IgD-negative memory B cell (primary cell): ENCODE data around the gene OR2AT4. TPM values are rescaled to one million over a fixed set of nuclear protein-coding genes. Genes with fewer than 3 reads are reported as not detected.

ENCODE experiments used
- H3K27ac Mint-ChIP-seq, 3 donors: one replicate each; pipeline ENCODE4 v1.8.0; 2020 to 2022; ENCODE audit warnings: mild to moderate bottlenecking in 3 of 3, mixed read lengths in 3 of 3, moderate library complexity in 1 of 3
- H3K27me3 Mint-ChIP-seq: one replicate; pipeline ENCODE4 v1.8.0; 2021; ENCODE audit warnings: mixed read lengths
- H3K36me3 Mint-ChIP-seq: one replicate; pipeline ENCODE4 v1.8.0; 2020; ENCODE audit warnings: mild to moderate bottlenecking, mixed read lengths
- H3K4me1 Mint-ChIP-seq, 3 donors: one replicate each; pipeline ENCODE4 v1.8.0; 2020 to 2022; ENCODE audit warnings: mixed read lengths in 3 of 3, mild to moderate bottlenecking in 1 of 3
- H3K4me3 Mint-ChIP-seq, 4 donors: one replicate each; pipeline ENCODE4 v1.8.0; 2020 to 2022; ENCODE audit warnings: mild to moderate bottlenecking in 4 of 4, mixed read lengths in 4 of 4, moderate library complexity in 3 of 4
- H3K9me3 Mint-ChIP-seq, 3 donors: one replicate each; pipeline ENCODE4 v1.8.0; 2020 to 2021; ENCODE audit warnings: mixed read lengths in 3 of 3, mild to moderate bottlenecking in 1 of 3
- polyA plus RNA-seq: library from polyadenylated mRNA; unstranded; fragments of 300-500 nt; fragmentation: Illumina TruSeq; gene quantifications from one replicate; pipeline ENCODE4 v1.2.3, GENCODE V29; 2021

Gene OR2AT4
- polyA plus RNA-seq, 1 donor from 2014 or later: not detected

GRCh38 chr11:75087319-75088305 lies 9.1 kb downstream of the OR2AT4 start:
- Mint-ChIP-seq H3K36me3 (no peaks in the 10 kb centered on the region), H3K4me3 (no peak overlapping the region), H3K27ac (no peak overlapping the region), H3K27me3 (peaks cover 1% of the 10 kb centered on the region), H3K9me3 (peaks cover 6 to 20% (median 8%) of the 10 kb centered on the region in 3 donors), H3K4me1 (no peaks in the 10 kb centered on the region)

- H3K9me3 Mint-ChIP-seq: peaks cover 0 to 2% (median 0%) of the 10 kb centered on the region in 3 donors
- H3K27me3 Mint-ChIP-seq: peaks cover 2% of the 10 kb centered on the region
- no peak overlapping the region for H3K27ac Mint-ChIP-seq
- H3K36me3 Mint-ChIP-seq: no peaks in the 10 kb centered on the region
- H3K4me1 Mint-ChIP-seq: no peaks in the 10 kb centered on the region
- no peak overlapping the region for H3K4me3 Mint-ChIP-seq
Observed at GRCh38 chr11:75084883-75085282, 11.8 kb downstream of the OR2AT4 start.

- Mint-ChIP-seq H3K9me3 (peaks cover 0 to 2% (median 0%) of the 10 kb centered on the region in 3 donors), H3K27me3 (peaks cover 2% of the 10 kb centered on the region), H3K4me1 (no peaks in the 10 kb centered on the region), H3K27ac (no peak overlapping the region), H3K4me3 (no peak overlapping the region), H3K36me3 (no peaks in the 10 kb centered on the region)
Observed at GRCh38 chr11:75083217-75083605, 13.5 kb downstream of the OR2AT4 start.

- peaks cover 3% of the 10 kb centered on the region for H3K27me3 Mint-ChIP-seq
- H3K4me3 Mint-ChIP-seq: no peak overlapping the region
- peaks cover 0 to 2% (median 0%) of the 10 kb centered on the region in 3 donors for H3K9me3 Mint-ChIP-seq
- no peaks in the 10 kb centered on the region for H3K36me3 Mint-ChIP-seq
- H3K4me1 Mint-ChIP-seq: no peaks in the 10 kb centered on the region
- no peak overlapping the region for H3K27ac Mint-ChIP-seq
Observed at GRCh38 chr11:75082601-75083216, 14.0 kb downstream of the OR2AT4 start.

GRCh38 chr11:75079546-75079945 lies 17.1 kb downstream of the OR2AT4 start:
- Mint-ChIP-seq H3K4me1 (no peaks in the 10 kb centered on the region), H3K27me3 (peaks cover 14% of the 10 kb centered on the region), H3K36me3 (no peaks in the 10 kb centered on the region), H3K27ac (no peak overlapping the region), H3K9me3 (peaks cover 0 to 2% (median 2%) of the 10 kb centered on the region in 3 donors), H3K4me3 (no peak overlapping the region)

- H3K27ac Mint-ChIP-seq: no peak overlapping the region
- H3K36me3 Mint-ChIP-seq: no peaks in the 10 kb centered on the region
- H3K9me3 Mint-ChIP-seq: peaks cover 0 to 2% (median 2%) of the 10 kb centered on the region in 3 donors
- H3K27me3 Mint-ChIP-seq: peaks cover 12% of the 10 kb centered on the region
- H3K4me1 Mint-ChIP-seq: no peaks in the 10 kb centered on the region
- no peak overlapping the region for H3K4me3 Mint-ChIP-seq
Observed at GRCh38 chr11:75078233-75078632, 18.4 kb downstream of the OR2AT4 start.

- Mint-ChIP-seq H3K27me3 (peaks cover 12% of the 10 kb centered on the region), H3K4me3 (no peak overlapping the region)
Observed at GRCh38 chr11:75077316-75077715, 19.4 kb downstream of the OR2AT4 start.

GRCh38 chr11:75076671-75077070 lies 20.0 kb downstream of the OR2AT4 start:
- H3K4me3 Mint-ChIP-seq: no peak overlapping the region
- peaks cover 0 to 2% (median 0%) of the 10 kb centered on the region in 3 donors for H3K4me1 Mint-ChIP-seq
- no peak overlapping the region for H3K27ac Mint-ChIP-seq
- H3K9me3 Mint-ChIP-seq: peaks cover 0 to 2% (median 0%) of the 10 kb centered on the region in 3 donors
- H3K27me3 Mint-ChIP-seq: peaks cover 12% of the 10 kb centered on the region
- no peaks in the 10 kb centered on the region for H3K36me3 Mint-ChIP-seq

More at GRCh38 chr11:75077316-75077715, 19.4 kb downstream of the OR2AT4 start:
- Mint-ChIP-seq H3K9me3 (peaks cover 0 to 2% (median 0%) of the 10 kb centered on the region in 3 donors), H3K36me3 (no peaks in the 10 kb centered on the region), H3K27ac (no peak overlapping the region), H3K4me1 (no peaks in the 10 kb centered on the region)

- Mint-ChIP-seq H3K27me3 (peaks cover 14% of the 10 kb centered on the region), H3K9me3 (peaks cover 0 to 2% (median 0%) of the 10 kb centered on the region in 3 donors), H3K36me3 (peaks cover 2% of the 10 kb centered on the region), H3K4me1 (peaks cover 0 to 2% (median 2%) of the 10 kb centered on the region in 3 donors), H3K4me3 (no peak overlapping the region), H3K27ac (no peak overlapping the region)
Observed at GRCh38 chr11:75073459-75074190, 23.1 kb downstream of the OR2AT4 start.

- Mint-ChIP-seq H3K9me3 (peaks cover 0 to 2% (median 0%) of the 10 kb centered on the region in 3 donors), H3K27ac (no peak overlapping the region), H3K4me3 (no peak overlapping the region), H3K36me3 (peaks cover 2% of the 10 kb centered on the region), H3K4me1 (peaks cover 0 to 2% (median 2%) of the 10 kb centered on the region in 3 donors), H3K27me3 (peaks cover 14% of the 10 kb centered on the region)
Observed at GRCh38 chr11:75072582-75072981, 24.1 kb downstream of the OR2AT4 start.

GRCh38 chr11:75069473-75069872 lies 27.2 kb downstream of the OR2AT4 start:
- no peak overlapping the region for H3K27ac Mint-ChIP-seq
- peaks cover 6% of the 10 kb centered on the region for H3K36me3 Mint-ChIP-seq
- H3K4me1 Mint-ChIP-seq: peaks cover 0 to 2% (median 2%) of the 10 kb centered on the region in 3 donors
- no peaks in the 10 kb centered on the region for H3K9me3 Mint-ChIP-seq
- no peak overlapping the region for H3K4me3 Mint-ChIP-seq
- peaks cover 9% of the 10 kb centered on the region for H3K27me3 Mint-ChIP-seq

- H3K27me3 Mint-ChIP-seq: peaks cover 9% of the 10 kb centered on the region
- H3K4me1 Mint-ChIP-seq: peaks cover 0 to 2% (median 2%) of the 10 kb centered on the region in 3 donors
- no peaks in the 10 kb centered on the region for H3K9me3 Mint-ChIP-seq
- no peak overlapping the region for H3K4me3 Mint-ChIP-seq
- H3K36me3 Mint-ChIP-seq: peaks cover 6% of the 10 kb centered on the region
- H3K27ac Mint-ChIP-seq: no peak overlapping the region
Observed at GRCh38 chr11:75068993-75069392, 27.7 kb downstream of the OR2AT4 start.

- H3K36me3 Mint-ChIP-seq: peaks cover 6% of the 10 kb centered on the region
- H3K9me3 Mint-ChIP-seq: no peaks in the 10 kb centered on the region
- H3K27me3 Mint-ChIP-seq: peaks cover 9% of the 10 kb centered on the region
- no peak overlapping the region for H3K4me3 Mint-ChIP-seq
- H3K4me1 Mint-ChIP-seq: peaks cover 0 to 2% (median 2%) of the 10 kb centered on the region in 3 donors
- no peak overlapping the region for H3K27ac Mint-ChIP-seq
Observed at GRCh38 chr11:75068559-75068958, 28.1 kb downstream of the OR2AT4 start.

GRCh38 chr11:75066061-75066460 lies 30.6 kb downstream of the OR2AT4 start:
- H3K4me1 Mint-ChIP-seq: peaks cover 0 to 2% (median 0%) of the 10 kb centered on the region in 3 donors

More at GRCh38 chr11:75066061-75066460, 30.6 kb downstream of the OR2AT4 start:
- no peak overlapping the region for H3K4me3 Mint-ChIP-seq
- peaks cover 9% of the 10 kb centered on the region for H3K27me3 Mint-ChIP-seq
- H3K9me3 Mint-ChIP-seq: no peaks in the 10 kb centered on the region
- peaks cover 4% of the 10 kb centered on the region for H3K36me3 Mint-ChIP-seq
- H3K27ac Mint-ChIP-seq: no peak overlapping the region
